HepG2 (cell line): ENCODE results near the gene NPFFR1. TPM values are rescaled to one million over a fixed set of nuclear protein-coding genes. Genes with fewer than 3 reads are reported as not detected.

Experiments used
- BRF2 ChIP-seq: sonication (generic); formaldehyde crosslinking; IDR thresholded peaks from 2 replicates; pipeline ENCODE4 v1.8.1; 2022; ENCODE audit warnings: mild to moderate bottlenecking, missing genetic modification reagents
- DNMT3B ChIP-seq: conservative IDR thresholded peaks from 2 replicates; pipeline ENCODE4 v1.6.1; 2016; ENCODE audit warnings: missing biosample characterization, control low read depth
- HHEX ChIP-seq: IDR thresholded peaks from 2 replicates; pipeline ENCODE4 v1.6.1; 2016; ENCODE audit warnings: control low read depth
- HNRNPLL ChIP-seq: fragments of 200-400 bp; formaldehyde crosslinking; IDR thresholded peaks from 2 replicates; pipeline ENCODE4 v1.6.1; 2017; ENCODE audit warnings: mild to moderate bottlenecking, low read depth, low read length; ENCODE audit not compliant: poor library complexity, severe bottlenecking
- MAFK ChIP-seq, 2 experiments: IDR thresholded peaks in 1 of 2; conservative IDR thresholded peaks in 1 of 2; 2 replicates each; pipeline ENCODE4 v1.6.1; 2011; ENCODE audit warnings: improper control_type of control experiment in 2 of 2, low read length in 2 of 2
- MBNL3 ChIP-seq: fragments of 250-450 bp; sonication (Bioruptor Pico); conservative IDR thresholded peaks from 2 replicates; pipeline ENCODE4 v1.8.0; 2022; ENCODE audit warnings: mild to moderate bottlenecking, inconsistent platforms
- MNT ChIP-seq: fragments of 450-650 bp; IDR thresholded peaks from 2 replicates; pipeline ENCODE4 v1.6.1; 2016
- MXI1 ChIP-seq: IDR thresholded peaks from 3 replicates; pipeline ENCODE4 v1.6.1; 2012; ENCODE audit warnings: low read depth, low read length, inconsistent platforms, borderline replicate concordance
- NKX3-1 ChIP-seq: sonication (generic); formaldehyde crosslinking; IDR thresholded peaks from 2 replicates; pipeline ENCODE4 v1.5.0; 2020; ENCODE audit warnings: missing genetic modification reagents
- RBFOX2 ChIP-seq: fragments of 200-400 bp; formaldehyde crosslinking; IDR thresholded peaks from 2 replicates; pipeline ENCODE4 v1.6.1; 2017; ENCODE audit warnings: low read depth, mild to moderate bottlenecking, low read length
- SOX13 ChIP-seq, 3 experiments: fragments of 450-650 bp in 1 of 3; sonication (generic) in 1 of 3; formaldehyde crosslinking in 1 of 3; IDR thresholded peaks in 2 of 3; conservative IDR thresholded peaks in 1 of 3; 2 replicates each; pipeline versions ENCODE4 v1.5.0 to v1.6.1; 2016 to 2020; ENCODE audit warnings: antibody characterized with exemption in 1 of 3, mild to moderate bottlenecking in 1 of 3, missing compliant biosample characterization in 1 of 3, missing genetic modification reagents in 1 of 3, moderate library complexity in 1 of 3
- ZBTB26 ChIP-seq: IDR thresholded peaks from 2 replicates; pipeline ENCODE4 v1.6.1; 2016; ENCODE audit warnings: missing compliant biosample characterization, missing genetic modification reagents, borderline replicate concordance
- ZBTB34 ChIP-seq: sonication (generic); formaldehyde crosslinking; IDR thresholded peaks from 2 replicates; pipeline ENCODE4 v1.8.0; 2022; ENCODE audit warnings: mild to moderate bottlenecking, missing genetic modification reagents
- ZBTB7A ChIP-seq: sonication (generic); formaldehyde crosslinking; IDR thresholded peaks from 2 replicates; pipeline ENCODE4 v1.8.0; 2022; ENCODE audit warnings: mild to moderate bottlenecking, missing genetic modification reagents
- ZNF17 ChIP-seq: sonication (generic); formaldehyde crosslinking; IDR thresholded peaks from 2 replicates; pipeline ENCODE4 v1.5.0; 2020; ENCODE audit warnings: mild to moderate bottlenecking, missing genetic modification reagents
- ZNF256 ChIP-seq: sonication (generic); formaldehyde crosslinking; conservative IDR thresholded peaks from 2 replicates; pipeline ENCODE4 v1.4.0; 2020; ENCODE audit warnings: missing genetic modification reagents
- ZNF44 ChIP-seq: sonication (generic); formaldehyde crosslinking; IDR thresholded peaks from 2 replicates; pipeline ENCODE4 v1.5.1; 2020; ENCODE audit warnings: mild to moderate bottlenecking, missing genetic modification reagents
- ZNF781 ChIP-seq: sonication (generic); formaldehyde crosslinking; IDR thresholded peaks from 2 replicates; pipeline ENCODE4 v1.5.1; 2020; ENCODE audit warnings: borderline replicate concordance, mild to moderate bottlenecking, missing genetic modification reagents; ENCODE audit errors: not compliant biosample characterization
- ZNF790 ChIP-seq: sonication (generic); formaldehyde crosslinking; IDR thresholded peaks from 2 replicates; pipeline ENCODE4 v1.8.0; 2022; ENCODE audit warnings: missing genetic modification reagents, mild to moderate bottlenecking, borderline replicate concordance
- ZNF891 ChIP-seq: sonication (generic); formaldehyde crosslinking; IDR thresholded peaks from 2 replicates; pipeline ENCODE4 v1.5.0; 2020; ENCODE audit warnings: mild to moderate bottlenecking, missing genetic modification reagents
- polyA plus RNA-seq, 8 experiments: library from polyadenylated mRNA; depleted of rRNA in 3 of 8; stranded (reverse) in 7 of 8; unstranded in 1 of 8; fragments of >200 nt; fragmentation: Illumina TruSeq in 4 of 8; extraction: Trizol in 4 of 8; gene quantifications; 2 replicates each; pipeline versions ENCODE4 v1.2.1 to v1.2.3, GENCODE V29; 2011 to 2016; ENCODE audit warnings: low read depth in 4 of 8, missing spikeins in 1 of 8, mixed read lengths in 1 of 8; ENCODE audit not compliant: insufficient read depth in 1 of 8
- total RNA-seq, 5 experiments: library from RNA; depleted of rRNA; stranded (reverse); fragments of >200 nt; fragmentation: Illumina TruSeq; extraction: Trizol; gene quantifications; 2 replicates each; pipeline ENCODE4 v1.2.3, GENCODE V29; 2016; ENCODE audit warnings: low read depth in 1 of 5

The NPFFR1 gene
- total and polyA plus RNA-seq, 2 of the 13 experiments (the other 11 are each of a cell fraction or from before 2014, with no cell fraction given): under 0.01 TPM; not detected in 1

GRCh38 chr10:70323138-70323696 is 39.4 kb upstream of the NPFFR1 start (continued):
- TF ChIP-seq ZBTB26 (CRISPR knock-in tag) (0 out of 2 replicates have a peak, but pooled peaks have one; percentile 13), MXI1 (0 out of 3 replicates have a peak, but pooled peaks have one; percentile 32), ZNF891 (CRISPR knock-in tag) (no peak), ZNF256 (CRISPR knock-in tag) (no peak), MNT (no peak), MBNL3 (CRISPR knock-in tag) (no peak), NKX3-1 (CRISPR knock-in tag) (no peak), ZNF781 (CRISPR knock-in tag) (no peak), ZNF17 (CRISPR knock-in tag) (no peak), HHEX (CRISPR knock-in tag) (no peak), SOX13 (IDR thresholded peaks at IDR 0.05) (no peak), SOX13 (CRISPR knock-in tag; conservative IDR thresholded peaks at IDR 0.05 in 1 of 2, IDR thresholded peaks at IDR 0.05 in 1 of 2) (0 out of 4 replicates have a peak, but pooled peaks of 1 of the 2 experiments have one; percentile 25), ZBTB7A (CRISPR knock-in tag) (0 out of 2 replicates have a peak, but pooled peaks have one; percentile 20), ZNF790 (no peak), DNMT3B (CRISPR knock-in tag) (no peak), ZBTB34 (0 out of 2 replicates have a peak, but pooled peaks have one; percentile 11), BRF2 (CRISPR knock-in tag) (peak; percentile 36; the same call in 1 of the 2 replicates), HNRNPLL (no peak), ZNF44 (CRISPR knock-in tag) (0 out of 2 replicates have a peak, but pooled peaks have one; percentile 7), RBFOX2 (no peak), MAFK (conservative IDR thresholded peaks at IDR 0.05 in 1 of 2, IDR thresholded peaks at IDR 0.05 in 1 of 2; ENCODE audit: low read length in 2 of 2) (no peak)
